Esophagus muscularis mucosa (tissue), 4 donors: Measurements from ENCODE around the gene MAB21L1.

Source experiments
- CTCF ChIP-seq, 3 experiments: fragments of 200-600 bp in 2 of 3; fragments of 450-650 bp in 1 of 3; sonication (generic) in 2 of 3; IDR thresholded peaks; one replicate each; pipeline ENCODE4 v1.5.1; 2017 to 2019; ENCODE audit warnings: antibody characterized with exemption in 3 of 3, mild to moderate bottlenecking in 2 of 3, moderate library complexity in 1 of 3
- EP300 ChIP-seq: sonication (generic); formaldehyde crosslinking; IDR thresholded peaks from one replicate; pipeline ENCODE4 v1.6.1; 2017; ENCODE audit warnings: antibody characterized with exemption
- POLR2A ChIP-seq: fragments of 450-650 bp; IDR thresholded peaks from one replicate; pipeline ENCODE4 v1.6.1; 2017; ENCODE audit warnings: antibody characterized with exemption, moderate library complexity, mild to moderate bottlenecking, low read depth

GRCh38 chr13:35483761-35484160, 7.3 kb upstream of the MAB21L1 start:
- no peak for TF ChIP-seq CTCF (IDR thresholded peaks at IDR 0.05)
- no peak for TF ChIP-seq POLR2A
- no peak for TF ChIP-seq EP300
